K562 (cell line): ENCODE data around the gene ARHGAP30. TPM values are rescaled to one million over a fixed set of nuclear protein-coding genes. Genes with fewer than 3 reads are reported as not detected.

Experiments
- ATAC-seq: fragments of 200-7000 bp; cut with Tn5 transposase; 3 replicates; pipeline ENCODE4 v1.9.1; 2020; ENCODE audit warnings: moderate library complexity
- BruUV-seq: library from RNA; stranded (reverse); fragments of 400-500 nt; replicated peaks from 2 replicates; lab custom pipeline; 2021; lab: Mats Ljungman, UMichigan
- CTCF ChIA-PET: fragments of 300-600 bp; formaldehyde crosslinking; extraction: SDS; loops from one replicate; lab custom pipeline; 2021; ENCODE audit warnings: low intra/inter-chr PET ratio; lab: Yijun Ruan, JAX
- POLR2A ChIA-PET: fragments of 300-600, 350-650 bp; sonication (Branson Sonifier 250); formaldehyde crosslinking; extraction: SDS; loops from one replicate; lab custom pipeline; 2021; ENCODE audit warnings: antibody characterized with exemption, inconsistent platforms; lab: Yijun Ruan, JAX
- DNase-seq, 4 experiments: peaks; one replicate each; pipeline versions ENCODE4 v3.0.0 to v3.0.0-alpha.2; 2011 to 2018; ENCODE audit warnings: low spot score in 3 of 4, mixed read lengths in 3 of 4; ENCODE audit errors: extremely low read depth in 1 of 4
- FAIRE-seq: peaks from 2 replicates; lab custom pipeline; 2011; peaks lifted over from hg19 to GRCh38; lab: Jason Lieb, UNC
- H2AFZ ChIP-seq: 2 replicates; pipeline ENCODE4 v1.6.0; 2011; ENCODE audit warnings: low read depth, low read length, control low read depth, inconsistent platforms
- H3K27ac ChIP-seq: fragments of 200-600 bp; 3 replicates; pipeline ENCODE4 v1.8.0; 2011; ENCODE audit warnings: low read depth, mild to moderate bottlenecking, control low read depth, inconsistent platforms, low read length, moderate library complexity, mixed read lengths; ENCODE audit errors: extremely low read depth
- H3K27me3 ChIP-seq, 2 experiments: fragments of 300-600 bp in 1 of 2; 2 replicates in 1 of 2; 3 replicates in 1 of 2; pipeline versions ENCODE4 v1.6.0 to v1.8.0; 2011; ENCODE audit warnings: inconsistent platforms in 2 of 2, low read length in 2 of 2, mild to moderate bottlenecking in 1 of 2, mixed read lengths in 1 of 2, moderate library complexity in 1 of 2; ENCODE audit not compliant: control insufficient read depth in 2 of 2, insufficient read depth in 2 of 2
- H3K36me3 ChIP-seq: fragments of 300-600 bp; 3 replicates; pipeline ENCODE4 v1.8.0; 2011; ENCODE audit warnings: mild to moderate bottlenecking, low read length, inconsistent platforms; ENCODE audit not compliant: control insufficient read depth, insufficient read depth
- H3K4me1 ChIP-seq, 2 experiments: fragments of 200-600 bp in 1 of 2; replicated peaks in 1 of 2; 2 replicates in 1 of 2; 3 replicates in 1 of 2; pipeline versions ENCODE4 v1.5.1 to v1.8.0; 2011; ENCODE audit warnings: inconsistent platforms in 2 of 2, low read length in 2 of 2, mild to moderate bottlenecking in 1 of 2, mixed read lengths in 1 of 2, moderate library complexity in 1 of 2; ENCODE audit not compliant: control insufficient read depth in 2 of 2, insufficient read depth in 2 of 2
- H3K4me2 ChIP-seq: 2 replicates; pipeline ENCODE4 v1.6.1; 2011; ENCODE audit warnings: low read length, control low read depth, inconsistent platforms, mixed read lengths; ENCODE audit not compliant: insufficient read depth
- H3K4me3 ChIP-seq: fragments of 200-600 bp; sonication (generic), shearing (Covaris generic); 2 replicates; pipeline ENCODE4 v1.5.1; 2016; ENCODE audit warnings: control low read depth, inconsistent platforms
- H3K79me2 ChIP-seq: fragments of 200-600 bp; 3 replicates; pipeline ENCODE4 v1.8.0; 2011; ENCODE audit warnings: low read length, inconsistent platforms; ENCODE audit not compliant: control insufficient read depth, insufficient read depth
- H3K9ac ChIP-seq, 2 experiments: 2 replicates each; pipeline versions ENCODE4 v1.6.0 to v1.6.1; 2011; ENCODE audit warnings: low read depth in 2 of 2, low read length in 2 of 2, control low read depth in 1 of 2, inconsistent platforms in 1 of 2, mild to moderate bottlenecking in 1 of 2, mixed read lengths in 1 of 2; ENCODE audit not compliant: insufficient read depth in 1 of 2
- H3K9me1 ChIP-seq: one replicate; pipeline ENCODE4 v1.6.0; 2011; ENCODE audit warnings: inconsistent platforms, mild to moderate bottlenecking, low read length, moderate library complexity; ENCODE audit not compliant: control insufficient read depth, insufficient read depth
- H3K9me3 ChIP-seq: replicated peaks from 2 replicates; pipeline ENCODE4 v1.5.1; 2011; ENCODE audit warnings: low read depth, low read length, inconsistent platforms; ENCODE audit not compliant: control insufficient read depth, insufficient read depth
- H4K20me1 ChIP-seq: replicated peaks from 2 replicates; pipeline ENCODE4 v1.6.1; 2011; ENCODE audit warnings: low read length, inconsistent platforms, mixed read lengths; ENCODE audit not compliant: control insufficient read depth, insufficient read depth
- ATF7 ChIP-seq: fragments of 450-650 bp; IDR thresholded peaks from 2 replicates; pipeline ENCODE4 v1.7.1; 2014; ENCODE audit warnings: mild to moderate bottlenecking, moderate library complexity
- MEF2A ChIP-seq: IDR thresholded peaks from 2 replicates; pipeline ENCODE4 v1.6.1; 2011; ENCODE audit warnings: low read depth, mild to moderate bottlenecking, low read length, moderate library complexity; ENCODE audit not compliant: control insufficient read depth
- NFIC ChIP-seq: fragments of 450-650 bp; IDR thresholded peaks from 2 replicates; pipeline ENCODE4 v1.6.1; 2017; ENCODE audit warnings: mild to moderate bottlenecking, inconsistent platforms
- PML ChIP-seq: IDR thresholded peaks from 2 replicates; pipeline ENCODE4 v1.6.1; 2012; ENCODE audit warnings: low read length, inconsistent platforms
- POLR2AphosphoS2 ChIP-seq: IDR thresholded peaks from 2 replicates; pipeline ENCODE4 v1.6.1; 2012; ENCODE audit warnings: low read length, improper control_type of control experiment
- RNF219 ChIP-seq: fragments of 250-450 bp; sonication (Bioruptor Pico); IDR thresholded peaks from 2 replicates; pipeline ENCODE4 v1.5.0; 2022; ENCODE audit warnings: mild to moderate bottlenecking
- ZNF512 ChIP-seq: IDR thresholded peaks from 2 replicates; pipeline ENCODE4 v1.6.1; 2016; ENCODE audit warnings: missing genetic modification characterization, missing compliant biosample characterization
- ZNF589 ChIP-seq: fragments of 200-800 bp; sonication (Bioruptor generic); IDR thresholded peaks from 2 replicates; pipeline ENCODE4 v1.6.1; 2016; ENCODE audit warnings: low read depth, missing genetic modification characterization, missing compliant biosample characterization
- WGBS: fragments of 100-300 bp; shearing (Covaris generic); methylation state at CpG from one replicate; pipeline ENCODE4 v1.1.6; 2016; ENCODE audit warnings: low coverage, mixed read lengths; ENCODE audit not compliant: insufficient coverage; ENCODE audit errors: missing lambda C conversion rate; 5-methylcytosine and 5-hydroxymethylcytosine counted together
- in situ Hi-C: fragments of 300-500 bp; cut with MboI; formaldehyde crosslinking; loops from 4 replicates; pipeline ENCODE4 v1.15.0; 2018; ENCODE audit warnings: inconsistent platforms, mixed read lengths
- intact Hi-C: fragments of 100-400 bp; cut with micrococcal nuclease; formaldehyde crosslinking; loops from 2 replicates; pipeline ENCODE4 v1.14.2; 2022
- polyA plus RNA-seq, 8 experiments: library from polyadenylated mRNA; depleted of rRNA in 4 of 8; stranded (reverse) in 5 of 8; unstranded in 3 of 8; fragments of >200 nt; fragmentation: Nextera tagmentation in 2 of 8; fragmentation: Illumina TruSeq in 1 of 8; extraction: Ambion mirVana in 2 of 8; extraction: Trizol in 1 of 8; gene quantifications; 2 replicates each; pipeline versions ENCODE4 v1.2.1 to v1.2.3, GENCODE V29; 2011 to 2014; ENCODE audit warnings: inconsistent platforms in 1 of 8, missing spikeins in 1 of 8
- total RNA-seq, 7 experiments: library from RNA; depleted of rRNA in 6 of 7; stranded (reverse); fragments of >200 nt in 6 of 7; fragmentation: Illumina TruSeq in 2 of 7; extraction: Trizol in 2 of 7; gene quantifications; 2 replicates each; pipeline versions ENCODE4 v1.2.1 to v1.2.3, GENCODE V29; 2011 to 2021; ENCODE audit warnings: low replicate concordance in 1 of 7
- TF ChIP-seq, protein P1 (sequence below): fragments of 450-650 bp; formaldehyde crosslinking; conservative IDR thresholded peaks from 2 replicates; pipeline ENCODE4 v1.4.0; 2022; ENCODE audit warnings: mild to moderate bottlenecking, missing genetic modification characterization

Gene ARHGAP30
- total and polyA plus RNA-seq, 9 of the 15 experiments (the other 6 are each of a cell fraction or from before 2014, with no cell fraction given): 0.01 to 0.73 (median 0.12) TPM

DNA sequence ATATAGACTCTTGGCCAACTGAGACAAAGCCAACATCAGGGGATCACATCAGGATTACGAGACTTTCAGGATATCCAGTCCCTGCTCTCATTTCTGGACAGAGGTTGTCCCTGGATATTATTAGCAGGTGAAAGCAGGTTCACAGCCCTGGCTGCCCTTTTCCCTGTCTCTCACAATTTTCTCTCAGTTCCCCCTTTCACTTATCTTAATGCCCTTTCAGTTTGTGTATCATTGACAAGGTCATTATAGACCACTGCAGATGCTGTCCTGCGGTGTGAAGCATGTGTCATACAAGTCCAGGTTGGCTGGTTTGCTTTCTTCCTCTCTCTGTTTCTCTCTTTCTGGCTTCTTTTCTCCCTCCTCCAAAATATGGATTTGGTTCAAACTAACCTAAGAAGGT, 26.3 kb upstream of the ARHGAP30 start (continued):
- TF ChIP-seq RNF219 (CRISPR knock-in tag) (no peak), POLR2AphosphoS2 (no peak), ZNF589 (CRISPR knock-in tag) (no peak), ATF7 (no peak)

- DNase-seq (no peak), ATAC-seq (no peak), FAIRE-seq (no peak)
- Histone ChIP-seq H3K9me3 (peaks cover 4% of the 10 kb centered on the region; the same call in 1 of the 2 replicates), H3K4me2 (no peak overlapping the region), H3K79me2 (no peaks in the 10 kb centered on the region), H3K9me1 (no peaks in the 10 kb centered on the region), H3K4me1 (peaks cover 0 to 7% of the 10 kb centered on the region in 2 experiments; a peak in 1 of 5 replicates), H3K27ac (no peak overlapping the region), H4K20me1 (no peaks in the 10 kb centered on the region), H3K4me3 (no peak overlapping the region), H3K36me3 (peaks cover 15% of the 10 kb centered on the region; the same call in 2 of the 3 replicates), H3K27me3 (no peaks in the 10 kb centered on the region), H2AFZ (no peak overlapping the region), H3K9ac (no peak overlapping the region)
- BruUV-seq: no TSS peak
- CTCF ChIA-PET: no interaction called here
- intact Hi-C loops (loop anchor here (5.0 kb wide), 1 partner anchor 258 kb away; no protein-coding TSS in a partner anchor), in situ Hi-C loops (loop anchor here (10.0 to 25.0 kb wide), 2 partner anchors 100 to 258 kb away; no protein-coding TSS in a partner anchor)
- POLR2A ChIA-PET: interaction anchor here (0.9 kb wide), 1 partner anchor 10 kb away, joined by 3 read pairs; no protein-coding TSS in a partner anchor
- TF ChIP-seq MEF2A (no peak), ZNF512 (tag) (peak; percentile 89), PML (no peak), NFIC (0 out of 2 replicates have a peak, but pooled peaks have one; percentile 2)
- TF ChIP-seq, protein P1, sequence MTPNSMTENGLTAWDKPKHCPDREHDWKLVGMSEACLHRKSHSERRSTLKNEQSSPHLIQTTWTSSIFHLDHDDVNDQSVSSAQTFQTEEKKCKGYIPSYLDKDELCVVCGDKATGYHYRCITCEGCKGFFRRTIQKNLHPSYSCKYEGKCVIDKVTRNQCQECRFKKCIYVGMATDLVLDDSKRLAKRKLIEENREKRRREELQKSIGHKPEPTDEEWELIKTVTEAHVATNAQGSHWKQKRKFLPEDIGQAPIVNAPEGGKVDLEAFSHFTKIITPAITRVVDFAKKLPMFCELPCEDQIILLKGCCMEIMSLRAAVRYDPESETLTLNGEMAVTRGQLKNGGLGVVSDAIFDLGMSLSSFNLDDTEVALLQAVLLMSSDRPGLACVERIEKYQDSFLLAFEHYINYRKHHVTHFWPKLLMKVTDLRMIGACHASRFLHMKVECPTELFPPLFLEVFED: peak; percentile 61; the same call in 1 of the 2 replicates
- 7% methylated on average over 5 of the region's 6 CpGs for WGBS
These were observed 25.5 kb upstream of the ARHGAP30 start for GRCh38 chr1:161095230-161095629.
